HG03108 (cell line): ENCODE measurements around the gene RAMAC.
"Not testable (repeated sequence)": the region's sequence is repeated elsewhere in the genome, so short reads cannot be mapped to it uniquely, and the experiment has no call there.

ENCODE experiments used
- ATAC-seq: cut with Tn5 transposase; IDR thresholded peaks from one replicate; pipeline ENCODE4 v1.9.1; 2021; ENCODE audit warnings: moderate library complexity; ENCODE audit not compliant: unreplicated experiment

Gene RAMAC

GRCh38 chr15:83012076-83012426, 26.0 kb downstream of the RAMAC start:
- no peak for ATAC-seq

- ATAC-seq, result no peak
Observed at GRCh38 chr15:83012636-83013035, 26.6 kb downstream of the RAMAC start.

DNA sequence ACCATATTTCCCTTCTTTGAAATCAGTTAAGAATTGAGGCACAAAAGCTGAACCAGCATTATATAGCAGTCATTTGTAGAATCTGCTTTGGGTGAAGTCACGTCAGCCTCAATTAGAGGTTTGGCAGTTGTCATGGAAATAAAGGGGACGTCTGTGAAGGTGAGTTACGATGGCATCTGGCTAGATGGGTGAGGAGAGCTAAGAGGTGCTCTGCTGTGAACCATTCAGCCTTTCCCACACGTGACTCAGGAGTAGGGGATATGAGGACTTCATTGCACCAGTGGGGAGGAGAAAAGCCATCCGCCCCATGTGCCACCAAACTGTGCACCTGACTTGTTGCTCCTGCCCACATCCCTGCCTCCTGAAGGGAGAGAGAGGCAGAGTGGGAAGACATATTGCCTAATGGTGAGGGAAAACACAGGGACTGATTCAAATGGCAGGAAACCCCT, 28.2 kb downstream of the RAMAC start:
- ATAC-seq, result no peak

GRCh38 chr15:83015361-83015760, 29.4 kb downstream of the RAMAC start:
- ATAC-seq, result no peak

GRCh38 chr15:83016906-83017305, 30.9 kb downstream of the RAMAC start:
- no peak for ATAC-seq

DNA sequence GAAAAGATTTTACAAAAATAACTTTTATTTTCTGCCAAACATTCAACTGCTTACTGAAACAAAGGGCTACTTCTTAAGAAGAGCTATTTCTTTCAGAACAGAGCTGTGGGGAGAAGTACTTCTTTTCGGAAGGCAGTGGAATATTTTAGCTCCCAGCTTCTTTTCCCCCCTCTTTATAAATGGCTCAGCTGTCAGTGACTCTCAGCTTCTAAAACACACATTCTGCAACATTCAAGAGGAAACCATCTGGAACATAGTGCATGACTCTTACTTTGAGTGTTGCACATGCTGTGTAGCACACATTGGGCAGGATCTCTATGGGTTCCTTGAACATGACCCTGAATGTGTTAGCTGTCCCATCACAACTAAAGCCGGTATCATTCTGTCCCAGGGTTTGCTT, 32.4 kb downstream of the RAMAC start:
- ATAC-seq, result no peak

DNA sequence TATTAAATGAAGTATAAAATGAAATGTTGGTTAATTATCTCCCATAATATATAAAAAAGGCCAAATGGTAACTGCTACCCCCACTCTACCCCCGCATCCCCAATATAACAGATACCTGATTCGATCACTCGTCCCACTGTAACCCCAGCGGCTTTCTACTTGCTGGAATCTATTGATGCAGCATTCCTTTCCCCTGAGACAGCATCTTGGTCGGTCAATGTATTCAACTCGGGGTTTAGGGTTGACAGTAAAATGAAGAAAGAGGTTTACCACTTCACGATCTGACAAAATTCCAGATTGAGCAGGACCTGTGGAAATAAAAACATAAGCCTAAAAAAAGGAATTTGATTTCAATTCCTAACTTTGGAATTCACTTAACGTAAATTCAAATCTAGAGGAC, 44.0 kb downstream of the RAMAC start:
- no peak for ATAC-seq

DNA sequence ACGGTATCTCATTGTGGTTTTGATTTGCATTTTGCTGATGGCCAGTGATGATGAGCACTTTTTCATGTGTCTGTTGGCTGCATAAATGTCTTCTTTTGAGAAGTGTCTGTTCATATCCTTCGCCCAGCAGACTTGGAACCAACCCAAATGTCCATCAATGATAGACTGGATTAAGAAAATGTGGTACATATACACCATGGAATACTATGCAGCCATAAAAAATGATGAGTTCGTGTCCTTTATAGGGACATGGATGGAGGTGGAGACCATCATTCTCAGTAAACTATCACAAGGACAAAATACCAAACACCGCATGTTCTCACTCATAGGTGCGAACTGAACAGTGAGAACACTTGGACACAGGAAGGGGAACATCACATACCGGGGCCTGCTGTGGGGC, 45.2 kb downstream of the RAMAC start:
- ATAC-seq, result not testable (repeated sequence)

DNA sequence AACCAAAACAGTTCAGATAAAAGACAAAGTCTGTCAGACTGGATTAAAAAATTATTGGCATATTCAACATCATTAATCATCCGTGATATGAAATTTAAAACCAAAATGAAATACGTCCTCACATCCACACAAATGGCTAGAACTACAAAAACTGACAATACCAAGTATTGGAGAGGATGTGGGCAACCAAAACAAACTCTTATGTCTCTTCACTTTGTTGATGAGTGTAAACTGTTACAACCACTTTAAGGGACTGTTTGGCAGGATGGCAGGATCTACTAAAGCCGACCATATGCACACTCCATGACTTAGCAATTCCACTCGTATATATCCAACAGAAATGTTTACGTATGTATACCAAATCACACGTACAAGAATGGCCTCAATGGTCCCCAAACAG, 50.2 kb downstream of the RAMAC start:
- no peak for ATAC-seq

DNA sequence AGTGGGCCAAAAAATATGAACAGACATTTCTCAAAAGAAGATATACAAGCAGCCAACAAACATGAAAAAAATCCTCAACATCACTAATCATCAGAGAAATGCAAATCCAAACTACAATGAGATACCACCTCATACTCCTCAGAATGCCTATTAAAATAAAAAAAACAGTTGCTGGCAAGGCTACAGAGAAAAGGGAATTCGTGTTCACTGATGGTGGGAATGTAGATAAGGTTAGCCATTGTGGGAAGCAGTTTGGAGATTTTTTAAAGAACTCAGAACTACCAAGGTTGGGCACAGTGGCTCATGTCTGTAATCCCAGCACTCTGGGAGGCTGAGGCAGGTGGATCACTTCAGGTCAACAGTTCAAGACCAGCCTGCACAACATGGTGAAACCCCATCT, 53.2 kb downstream of the RAMAC start:
- ATAC-seq, result no peak
